GM21526 (cell line): ENCODE measurements around the gene CCDC197.

ENCODE experiments used
- ATAC-seq: cut with Tn5 transposase; IDR thresholded peaks from one replicate; pipeline ENCODE4 v1.9.1; 2021; ENCODE audit warnings: moderate library complexity; ENCODE audit not compliant: unreplicated experiment, low FRiP score

Gene CCDC197

DNA sequence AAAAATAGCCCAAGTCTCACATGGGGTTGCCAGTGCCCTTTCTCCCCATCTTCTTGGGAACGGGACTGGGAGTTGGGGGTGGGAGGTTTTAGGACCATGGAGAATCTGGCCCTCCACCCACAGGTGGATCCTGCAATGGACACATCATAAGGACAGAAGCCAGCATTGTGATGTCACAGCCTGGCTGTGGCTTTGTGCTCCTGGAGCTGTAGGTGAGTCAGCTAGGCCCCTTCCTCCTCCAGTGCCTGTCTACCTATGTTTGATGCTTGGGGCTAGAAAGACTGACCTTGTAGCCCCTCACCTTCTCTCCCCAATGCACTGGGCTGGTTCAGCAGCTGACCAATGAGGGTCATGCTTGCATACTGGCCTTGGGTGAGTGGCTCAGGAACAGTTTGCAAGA lies at the start of gene CCDC197:
CCDC197 (plus strand) TSS at position 220 of the 400 bp plus-strand sequence. CDS start 831 bp downstream, outside the sequence.
- no peak for ATAC-seq

DNA sequence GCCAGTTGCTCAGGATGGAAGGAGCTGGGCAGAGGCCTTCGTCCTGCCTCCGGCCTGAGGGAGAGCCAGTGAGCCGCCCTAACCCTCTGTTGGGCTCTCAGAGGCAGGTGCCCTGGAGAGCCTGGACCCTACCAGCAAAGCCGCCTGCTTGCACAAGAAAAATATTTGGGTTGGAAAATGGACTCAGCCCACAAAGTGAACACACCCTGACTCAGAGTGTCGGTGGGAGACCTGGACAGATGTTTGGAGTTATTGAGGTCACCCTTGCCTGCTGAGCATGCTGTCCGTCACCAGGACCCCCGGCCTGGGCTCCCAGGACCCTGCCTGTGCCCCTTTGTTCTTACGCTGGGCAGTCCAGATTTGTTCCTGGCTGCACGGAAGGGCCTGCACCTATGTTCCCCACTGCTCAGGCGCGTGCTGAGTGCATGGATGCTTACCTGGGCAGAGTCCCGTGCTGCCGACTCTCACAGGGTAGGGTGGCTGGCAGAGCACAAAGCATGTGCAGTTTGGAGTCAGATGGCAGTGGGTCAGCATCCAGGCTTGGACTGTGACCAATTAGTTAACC lies 47.5 kb upstream of the CCDC197 start:
- ATAC-seq = no peak

DNA sequence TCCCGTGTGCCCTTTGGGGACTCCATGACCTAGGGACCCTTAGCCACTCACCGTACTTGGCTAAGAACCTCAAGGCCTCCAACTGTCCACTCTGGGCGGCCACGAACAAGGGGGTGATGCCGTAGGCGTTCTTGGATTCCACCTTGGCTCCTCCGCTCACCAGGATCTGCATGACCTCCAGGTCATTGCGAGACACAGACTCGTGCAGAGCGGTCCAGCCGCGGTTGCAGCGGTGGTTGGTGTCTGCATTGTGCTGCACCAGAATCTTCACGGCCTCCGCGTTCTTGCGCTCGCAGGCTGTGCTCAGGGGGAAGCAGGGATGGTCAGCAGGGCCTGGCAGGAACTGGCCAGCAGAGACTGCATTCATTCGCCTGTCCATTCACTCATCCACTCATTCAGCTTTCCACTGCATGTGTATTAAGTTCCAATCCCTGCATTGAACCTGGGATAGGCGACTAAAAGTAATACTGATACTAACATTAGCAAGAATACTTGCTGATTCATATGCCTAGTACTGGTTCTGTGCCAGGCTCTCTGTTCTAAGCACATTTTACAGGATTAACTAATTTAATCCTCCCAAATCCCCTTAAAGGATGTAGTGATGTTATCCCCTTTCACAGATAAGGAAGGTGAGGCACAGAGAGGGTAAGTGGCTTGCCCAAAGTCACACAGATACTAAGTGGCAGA lies 46.0 kb upstream of the CCDC197 start:
- ATAC-seq = no peak

DNA sequence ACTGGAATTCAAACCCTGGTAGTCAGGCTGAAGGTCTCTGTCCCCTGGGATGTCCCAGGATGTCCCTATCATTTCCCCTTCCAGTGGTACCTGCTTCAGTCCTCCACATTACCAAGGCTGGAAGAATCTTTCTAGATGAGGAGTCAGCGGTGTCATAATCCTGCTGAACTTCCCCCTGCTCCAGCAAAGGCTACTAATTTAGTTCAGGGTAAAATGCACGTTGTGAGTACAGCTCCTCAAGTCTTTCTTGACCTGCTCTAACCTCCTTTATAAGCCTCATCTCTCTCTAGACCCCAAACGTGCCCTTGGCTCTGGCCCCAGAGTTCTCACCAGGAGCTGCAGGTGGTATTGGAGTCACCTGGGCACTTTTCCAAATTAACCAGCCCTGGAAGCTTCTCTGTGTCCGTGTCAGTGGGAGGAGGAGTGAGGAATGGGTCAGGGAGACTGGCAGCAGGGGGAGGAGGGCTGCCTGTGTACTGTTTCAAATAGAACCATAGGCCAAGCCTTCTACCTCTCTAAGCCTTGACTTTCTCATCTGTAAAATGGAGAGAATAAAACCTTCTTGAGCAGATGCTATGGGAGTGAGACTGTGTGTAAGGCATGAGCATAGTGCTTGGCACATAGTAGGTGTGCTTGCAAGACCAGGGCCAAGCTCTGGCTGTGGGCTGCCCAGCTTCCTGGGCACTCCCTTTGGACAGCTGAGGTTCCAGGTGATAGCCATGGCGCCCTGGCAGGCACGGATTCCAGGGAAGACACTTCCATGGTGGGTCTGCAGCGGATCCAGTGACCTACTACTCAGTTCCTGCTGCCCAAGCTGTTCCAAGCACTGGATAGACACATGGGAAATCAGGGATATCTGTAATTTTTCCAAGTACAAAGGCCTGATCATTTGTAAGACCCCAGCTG lies 45.2 kb upstream of the CCDC197 start:
- ATAC-seq = no peak

DNA sequence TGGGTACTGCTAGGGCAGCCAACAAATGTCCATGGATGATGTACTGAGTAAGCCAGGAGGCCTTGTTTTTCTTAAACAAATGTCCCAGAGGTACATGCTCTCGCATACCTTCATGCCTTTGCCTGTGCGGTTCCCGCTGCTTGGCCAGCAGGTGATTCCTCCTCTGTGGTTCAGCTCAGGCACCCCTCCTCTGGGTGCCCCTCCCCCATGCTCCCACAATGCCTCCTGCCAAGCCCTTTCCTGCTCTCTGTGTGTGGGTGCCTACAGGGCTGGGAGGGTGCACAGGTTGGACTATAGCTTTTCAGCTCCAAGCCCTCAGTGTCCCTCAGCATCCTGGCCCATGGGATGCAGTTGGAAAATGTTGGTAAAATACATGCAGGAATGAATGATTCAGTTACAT lies 44.3 kb upstream of the CCDC197 start:
- no peak for ATAC-seq

GRCh38 chr14:93953263-93953662 lies 43.8 kb upstream of the CCDC197 start:
- no peak for ATAC-seq

GRCh38 chr14:93953739-93954515 lies 43.2 kb upstream of the CCDC197 start:
- ATAC-seq = no peak

GRCh38 chr14:93954516-93954830 lies 42.6 kb upstream of the CCDC197 start:
- ATAC-seq = no peak

DNA sequence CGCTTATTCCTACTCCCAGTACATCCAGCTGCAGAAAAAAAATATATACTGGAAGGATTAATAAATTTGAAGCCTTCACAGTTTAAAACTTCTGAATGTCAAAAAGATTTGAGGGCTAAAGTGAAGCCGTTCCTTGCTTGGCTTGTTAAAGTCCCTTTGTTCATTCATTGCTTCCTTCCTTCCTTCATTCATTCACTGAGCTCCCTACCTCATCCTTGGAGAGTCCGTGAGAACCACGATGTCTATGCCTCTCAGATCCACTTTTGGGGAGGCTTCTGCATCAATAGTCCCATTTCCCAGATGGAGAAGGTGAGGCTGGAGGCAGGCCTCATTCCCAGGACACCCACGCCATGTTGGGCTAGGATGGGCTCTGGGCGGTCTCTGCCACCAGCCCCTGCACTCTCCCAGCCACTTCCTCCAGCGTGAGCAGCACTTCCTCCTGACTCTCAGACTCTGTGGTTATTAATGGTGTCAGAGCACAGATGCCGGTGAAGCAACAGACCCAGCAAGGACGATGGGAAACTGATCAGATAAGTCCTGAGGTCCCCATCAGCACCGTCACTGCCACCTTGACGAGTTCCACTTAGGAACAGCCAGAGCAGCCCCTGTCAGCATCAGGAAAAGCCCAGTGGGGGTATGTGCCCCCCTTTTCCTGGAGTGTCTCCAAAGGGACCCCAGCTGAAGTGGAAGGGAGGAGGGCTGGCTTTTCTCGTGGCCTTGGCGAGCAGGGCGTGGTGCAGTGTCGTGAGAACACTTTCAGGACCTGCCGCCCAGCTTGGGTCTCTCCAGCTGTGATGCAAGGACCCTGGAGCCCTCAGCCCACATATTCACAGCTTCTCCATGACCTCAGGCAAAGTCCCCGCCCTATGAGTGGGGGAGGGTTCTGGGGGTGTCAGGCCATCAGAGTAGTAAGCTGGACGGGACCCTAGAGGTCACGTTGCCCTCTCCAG lies 41.9 kb upstream of the CCDC197 start:
- ATAC-seq = peak; percentile 37

DNA sequence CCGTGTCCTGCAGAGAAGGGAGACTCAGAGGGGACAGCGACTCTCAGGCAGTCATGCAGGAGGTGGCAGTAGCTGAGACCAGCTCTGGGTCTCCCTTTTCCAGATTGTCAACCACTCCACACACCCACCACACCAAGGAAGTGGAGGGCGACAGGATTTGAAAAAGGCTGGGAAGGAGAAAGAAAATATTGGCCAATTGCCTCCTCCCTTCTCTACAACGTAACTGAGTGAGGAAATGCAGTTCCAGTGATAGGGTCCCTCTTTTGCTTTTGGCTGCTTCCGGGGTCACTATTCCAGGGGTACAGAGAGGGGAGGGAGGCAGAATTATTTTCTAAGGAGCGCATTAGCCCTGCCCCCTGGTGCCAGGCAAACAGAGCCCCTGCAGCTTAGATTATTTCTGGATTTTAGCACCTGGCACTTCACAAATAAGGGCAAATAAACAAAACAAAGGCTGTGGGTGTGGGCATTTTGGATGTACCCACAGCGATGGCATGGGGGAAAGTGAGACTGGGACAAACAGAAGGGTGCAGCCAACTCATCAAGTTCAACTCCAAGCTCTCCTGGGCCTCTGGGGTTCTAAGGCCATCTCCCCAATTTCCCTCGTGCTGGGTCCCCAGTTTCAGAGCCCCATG lies 41.1 kb upstream of the CCDC197 start:
- no peak for ATAC-seq

DNA sequence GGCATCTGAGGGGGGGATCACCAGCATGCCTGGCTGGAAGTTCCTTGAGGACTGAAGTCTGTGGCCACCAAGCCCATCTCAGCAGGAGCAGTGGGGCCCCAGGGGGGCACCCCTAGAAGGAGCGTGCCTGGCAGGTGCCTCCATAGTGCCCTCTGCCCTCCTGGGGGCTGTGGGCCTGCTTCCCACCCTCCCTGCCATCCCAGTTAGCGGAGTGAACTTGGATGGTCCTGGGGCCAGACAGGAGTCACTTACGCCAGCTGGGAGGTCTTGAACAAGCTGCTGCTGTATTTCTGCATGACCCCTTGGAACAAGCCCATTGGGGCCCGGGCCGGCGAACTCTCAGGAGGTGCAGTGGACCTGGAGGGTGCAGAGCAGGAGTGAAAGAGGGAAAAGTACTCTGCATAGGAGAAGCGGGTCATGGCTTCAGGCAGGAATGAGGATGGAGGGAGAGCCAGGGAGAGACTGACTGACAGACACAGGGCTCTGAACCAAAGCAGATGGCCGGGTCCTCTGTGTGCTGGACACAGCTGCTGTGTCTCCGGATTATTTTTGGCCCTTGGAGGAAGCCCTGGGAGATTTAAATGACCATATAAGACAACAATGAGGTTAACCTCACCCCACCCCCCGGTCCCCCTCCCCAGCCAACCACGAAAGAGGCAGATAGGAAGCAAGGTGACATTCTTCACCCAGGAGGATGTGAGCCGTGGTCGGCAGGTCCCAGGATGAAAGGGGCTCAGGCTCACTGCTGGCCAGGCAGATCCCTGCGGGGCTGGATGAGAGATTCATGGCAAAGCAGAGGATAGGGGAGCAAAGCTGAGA lies 40.4 kb upstream of the CCDC197 start:
- no peak for ATAC-seq

GRCh38 chr14:93957333-93957710 lies 39.8 kb upstream of the CCDC197 start:
- no peak for ATAC-seq

DNA sequence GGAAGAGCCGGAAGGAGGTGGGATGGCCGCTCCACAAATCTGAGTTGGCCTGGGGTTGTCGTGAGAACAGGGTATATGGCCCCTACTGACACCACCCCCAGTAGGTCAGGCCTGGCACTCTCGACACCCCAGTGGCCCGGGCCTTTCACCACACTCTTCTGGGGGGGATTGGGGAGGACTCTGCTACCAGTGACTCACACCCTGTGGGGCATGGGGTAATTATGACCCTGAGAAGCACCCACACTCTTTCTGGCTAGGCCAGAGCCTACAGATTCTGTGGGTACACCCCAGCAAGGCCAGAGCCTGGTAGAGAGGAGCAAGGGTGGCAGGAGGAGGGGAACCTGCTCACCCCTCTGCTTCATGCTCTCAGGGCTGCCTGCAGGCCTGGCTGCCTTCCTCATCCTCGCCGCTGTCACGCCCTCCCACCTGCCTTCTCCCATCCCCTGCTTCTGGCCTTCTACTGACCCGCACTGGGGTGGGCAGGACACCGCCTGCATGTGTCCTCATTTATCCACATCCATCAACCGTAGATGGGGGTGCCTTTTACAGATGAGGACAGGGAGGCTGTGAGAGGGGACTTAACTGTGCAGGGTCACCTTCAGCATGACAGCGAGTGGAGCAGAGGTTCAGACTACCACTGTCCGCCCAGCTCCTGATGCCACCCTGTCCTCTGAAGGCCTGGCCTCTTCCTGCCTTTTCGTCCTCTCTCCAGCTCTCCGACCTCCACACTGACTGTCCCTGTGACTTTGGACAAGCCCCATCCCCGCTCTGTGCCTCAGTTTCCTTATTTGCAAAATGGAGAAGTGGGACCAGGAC lies 39.1 kb upstream of the CCDC197 start:
- ATAC-seq = no peak

GRCh38 chr14:93958567-93959238 lies 38.4 kb upstream of the CCDC197 start:
- no peak for ATAC-seq

DNA sequence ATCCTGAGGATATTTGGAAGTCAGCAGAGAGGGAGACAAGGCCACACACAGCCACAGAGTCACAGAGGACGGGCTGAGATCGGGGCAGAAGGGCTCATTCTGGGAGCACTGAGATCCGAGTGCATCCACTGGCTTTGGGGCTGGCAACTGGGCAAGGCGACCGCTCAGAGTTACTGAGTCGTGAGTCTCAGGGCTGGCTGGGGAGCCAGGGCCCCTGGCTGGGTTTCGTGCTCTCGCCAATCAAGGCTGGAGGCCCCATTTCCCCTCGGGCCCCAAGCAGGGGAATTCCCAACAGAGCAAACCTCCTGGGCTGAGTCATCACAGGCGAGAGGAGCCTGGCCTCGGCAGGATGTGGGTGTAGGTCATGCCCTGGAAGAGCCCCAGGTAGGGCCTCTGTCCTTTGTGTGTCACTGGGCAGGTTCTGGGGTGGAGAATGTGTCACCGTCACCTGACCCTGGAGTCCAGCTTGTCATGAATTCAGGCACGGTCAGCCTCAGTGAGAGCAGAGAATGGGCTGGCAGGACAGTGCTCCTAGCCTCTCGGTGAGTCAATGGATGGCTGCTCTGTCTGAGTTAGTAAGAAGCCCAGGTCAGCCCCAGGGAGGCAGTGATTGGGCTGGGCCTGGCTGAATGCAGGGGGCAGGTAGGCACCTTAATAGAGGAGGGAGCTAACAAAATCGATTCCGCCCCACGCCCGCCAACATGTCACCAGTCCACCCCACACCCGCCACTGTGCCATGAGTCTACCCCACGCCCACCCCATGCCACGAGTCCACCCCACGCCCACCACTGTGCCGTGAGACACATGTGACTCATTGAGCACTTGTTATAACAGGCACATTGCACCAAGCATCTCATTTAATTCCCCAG lies 37.6 kb upstream of the CCDC197 start:
- ATAC-seq = peak; percentile 56

DNA sequence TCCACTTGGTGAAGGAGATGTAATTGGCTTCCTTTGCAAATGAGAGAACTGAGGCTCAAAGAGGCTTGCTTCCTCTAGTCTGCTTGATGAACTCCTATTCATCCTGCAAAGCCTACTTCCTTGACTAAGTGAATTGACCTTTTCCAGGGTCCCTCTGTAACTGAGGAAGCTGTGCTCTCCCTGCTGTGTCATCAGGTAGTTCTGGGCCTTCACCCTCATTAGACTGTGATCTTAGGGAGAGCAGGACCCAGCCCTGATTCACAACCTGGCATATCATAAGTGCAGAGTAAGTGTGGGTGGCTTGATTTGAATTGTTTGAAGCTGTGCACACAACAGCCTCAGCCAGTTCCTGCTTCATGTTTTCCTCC lies 37.0 kb upstream of the CCDC197 start:
- no peak for ATAC-seq
